Tibial nerve (tissue), 4 donors: ENCODE measurements around the gene TBC1D13. TPM values are rescaled to one million over a fixed set of nuclear protein-coding genes. Genes with fewer than 3 reads are reported as not detected.
"Not testable (repeated sequence)": the region's sequence is repeated elsewhere in the genome, so short reads cannot be mapped to it uniquely, and the experiment has no call there.

ENCODE experiments used
- DNase-seq, 2 donors: peaks; one replicate each; pipeline ENCODE4 v3.0.0-alpha.2; 2019; ENCODE audit warnings: low spot score in 2 of 2
- H3K27ac ChIP-seq, 4 donors: fragments of 200-600 bp; sonication (generic) in 3 of 4; one replicate each; pipeline ENCODE4 v1.5.1; 2017 to 2019; ENCODE audit warnings: mild to moderate bottlenecking in 1 of 4
- H3K27me3 ChIP-seq, 2 donors: fragments of 200-600 bp; sonication (generic) in 1 of 2; one replicate each; pipeline versions ENCODE4 v1.5.1 to v1.6.0; 2017 to 2019
- H3K36me3 ChIP-seq, 3 donors: fragments of 200-600 bp; sonication (generic); one replicate each; pipeline ENCODE4 v1.5.1; 2018 to 2019
- H3K4me1 ChIP-seq, 4 donors: fragments of 200-600 bp; sonication (generic) in 3 of 4; one replicate each; pipeline ENCODE4 v1.5.1; 2017 to 2019
- H3K4me3 ChIP-seq, 4 donors: fragments of 200-600 bp; sonication (generic) in 3 of 4; one replicate each; pipeline ENCODE4 v1.5.1; 2017 to 2019; ENCODE audit warnings: mild to moderate bottlenecking in 1 of 4, moderate library complexity in 1 of 4
- H3K9me3 ChIP-seq, 4 donors: fragments of 200-600 bp; sonication (generic) in 3 of 4; one replicate each; pipeline ENCODE4 v1.5.1; 2017 to 2019
- EP300 ChIP-seq, 2 donors: sonication (generic); formaldehyde crosslinking; IDR thresholded peaks; one replicate each; pipeline ENCODE4 v1.6.1; 2017; ENCODE audit warnings: antibody characterized with exemption in 2 of 2, mild to moderate bottlenecking in 1 of 2
- POLR2A ChIP-seq, 2 donors: fragments of 450-650 bp; IDR thresholded peaks; one replicate each; pipeline ENCODE4 v1.6.1; 2017; ENCODE audit warnings: antibody characterized with exemption in 2 of 2, mild to moderate bottlenecking in 2 of 2, moderate library complexity in 2 of 2
- WGBS, 2 donors: methylation state at CpG; one replicate each; pipeline ENCODE4 v1.1.5; 2018; 5-methylcytosine and 5-hydroxymethylcytosine counted together
- total RNA-seq, 4 donors: library from RNA; depleted of rRNA; stranded (reverse); fragments of >200 nt; gene quantifications; one replicate each; pipeline ENCODE4 v1.1.0, GENCODE V29; 2016
- TF ChIP-seq, protein P1 (sequence below), 5 experiments: fragments of 200-600 bp in 3 of 5; fragments of 450-650 bp in 2 of 5; sonication (generic) in 3 of 5; IDR thresholded peaks; one replicate each; pipeline ENCODE4 v1.5.1; 2016 to 2019; ENCODE audit warnings: antibody characterized with exemption in 5 of 5, mild to moderate bottlenecking in 3 of 5, moderate library complexity in 2 of 5

The TBC1D13 gene
- total RNA-seq, 4 donors from 2014 or later: 15.1 to 23.7 (median 17.9) TPM

DNA sequence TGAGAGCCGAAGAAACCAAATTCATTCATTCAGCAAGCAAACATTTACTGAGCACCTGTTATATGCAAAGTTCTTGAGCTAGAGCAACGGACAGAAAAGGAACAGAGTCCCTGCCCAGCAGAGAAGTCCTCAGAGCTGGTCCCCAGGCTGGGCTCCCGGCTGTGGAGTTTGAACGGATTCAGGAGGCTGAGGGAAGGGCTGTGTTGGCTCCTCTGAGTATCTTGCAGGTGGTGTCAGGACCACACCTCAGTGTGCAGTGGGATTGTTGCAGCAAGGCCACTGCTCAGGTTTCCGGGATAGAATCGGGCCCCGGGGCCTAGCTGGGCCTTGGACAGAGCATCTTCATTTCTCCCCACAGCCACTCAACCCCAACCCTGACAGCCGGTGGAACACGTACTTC is 5.1 kb downstream of the TBC1D13 start:
- 91 to 96% methylated on average over 9 of the region's 9 CpGs for WGBS, 2 donors
- H3K9me3 ChIP-seq: no peaks in the 10 kb centered on the region
- no peak overlapping the region for H3K4me3 ChIP-seq
- DNase-seq: no peak
- peaks cover 2 to 75% (median 5%) of the 10 kb centered on the region in 3 donors for H3K36me3 ChIP-seq
- H3K27ac ChIP-seq: no peak overlapping the region
- H3K27me3 ChIP-seq: no peaks in the 10 kb centered on the region
- H3K4me1 ChIP-seq: peaks cover 0 to 22% (median 11%) of the 10 kb centered on the region in 4 donors
- no peak for TF ChIP-seq EP300 (IDR thresholded peaks at IDR 0.05)
- TF ChIP-seq, protein P1, sequence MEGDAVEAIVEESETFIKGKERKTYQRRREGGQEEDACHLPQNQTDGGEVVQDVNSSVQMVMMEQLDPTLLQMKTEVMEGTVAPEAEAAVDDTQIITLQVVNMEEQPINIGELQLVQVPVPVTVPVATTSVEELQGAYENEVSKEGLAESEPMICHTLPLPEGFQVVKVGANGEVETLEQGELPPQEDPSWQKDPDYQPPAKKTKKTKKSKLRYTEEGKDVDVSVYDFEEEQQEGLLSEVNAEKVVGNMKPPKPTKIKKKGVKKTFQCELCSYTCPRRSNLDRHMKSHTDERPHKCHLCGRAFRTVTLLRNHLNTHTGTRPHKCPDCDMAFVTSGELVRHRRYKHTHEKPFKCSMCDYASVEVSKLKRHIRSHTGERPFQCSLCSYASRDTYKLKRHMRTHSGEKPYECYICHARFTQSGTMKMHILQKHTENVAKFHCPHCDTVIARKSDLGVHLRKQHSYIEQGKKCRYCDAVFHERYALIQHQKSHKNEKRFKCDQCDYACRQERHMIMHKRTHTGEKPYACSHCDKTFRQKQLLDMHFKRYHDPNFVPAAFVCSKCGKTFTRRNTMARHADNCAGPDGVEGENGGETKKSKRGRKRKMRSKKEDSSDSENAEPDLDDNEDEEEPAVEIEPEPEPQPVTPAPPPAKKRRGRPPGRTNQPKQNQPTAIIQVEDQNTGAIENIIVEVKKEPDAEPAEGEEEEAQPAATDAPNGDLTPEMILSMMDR (IDR thresholded peaks at IDR 0.05): no peak
- TF ChIP-seq POLR2A (IDR thresholded peaks at IDR 0.05): no peak

DNA sequence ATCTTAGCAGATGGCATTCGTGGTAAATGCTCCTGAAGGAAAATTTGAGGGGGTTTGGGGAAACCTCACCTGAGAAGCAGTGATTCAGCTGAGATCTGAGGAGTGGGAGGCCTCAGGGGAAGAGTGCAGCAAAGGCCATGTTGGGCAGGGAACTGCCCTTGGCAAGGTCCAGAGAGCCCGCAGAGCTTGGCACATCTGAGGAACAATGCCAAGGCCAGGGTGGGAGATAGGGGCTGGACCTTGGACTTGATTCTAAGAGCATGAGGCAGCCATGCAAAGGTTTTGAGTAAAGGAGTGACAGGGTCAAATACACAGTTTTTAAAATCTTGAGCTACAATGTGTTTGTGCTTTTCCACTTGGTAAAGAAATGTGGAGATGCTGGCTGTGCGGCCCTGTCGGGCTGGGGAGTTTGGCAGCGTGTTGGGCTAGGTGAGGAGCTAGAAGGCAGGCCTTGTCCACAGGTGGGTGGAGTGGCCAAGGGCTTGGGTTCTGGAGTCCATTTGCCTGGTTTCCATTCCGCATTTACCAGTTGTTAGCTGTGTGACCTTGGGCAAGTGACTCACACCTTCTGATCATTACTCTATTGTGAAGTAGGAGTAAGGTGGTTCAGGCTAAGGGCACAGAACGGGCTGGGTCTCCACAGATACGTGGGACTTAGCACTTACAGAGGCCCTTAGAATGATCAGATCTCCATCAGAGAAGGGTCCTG is 6.1 kb downstream of the TBC1D13 start:
- Histone ChIP-seq H3K27ac (no peak overlapping the region), H3K9me3 (no peaks in the 10 kb centered on the region), H3K27me3 (no peaks in the 10 kb centered on the region), H3K36me3 (peaks cover 2 to 85% (median 12%) of the 10 kb centered on the region in 3 donors), H3K4me1 (peaks cover 0 to 16% (median 5%) of the 10 kb centered on the region in 4 donors), H3K4me3 (no peak overlapping the region)
- whole genome bisulfite sequencing, 2 donors: 86 to 89% methylated on average over 8 of the region's 8 CpGs
- DNase-seq: no peak
- TF ChIP-seq EP300 (IDR thresholded peaks at IDR 0.05) (no peak), POLR2A (IDR thresholded peaks at IDR 0.05) (no peak)
- TF ChIP-seq, protein P1 (IDR thresholded peaks at IDR 0.05): no peak

DNA sequence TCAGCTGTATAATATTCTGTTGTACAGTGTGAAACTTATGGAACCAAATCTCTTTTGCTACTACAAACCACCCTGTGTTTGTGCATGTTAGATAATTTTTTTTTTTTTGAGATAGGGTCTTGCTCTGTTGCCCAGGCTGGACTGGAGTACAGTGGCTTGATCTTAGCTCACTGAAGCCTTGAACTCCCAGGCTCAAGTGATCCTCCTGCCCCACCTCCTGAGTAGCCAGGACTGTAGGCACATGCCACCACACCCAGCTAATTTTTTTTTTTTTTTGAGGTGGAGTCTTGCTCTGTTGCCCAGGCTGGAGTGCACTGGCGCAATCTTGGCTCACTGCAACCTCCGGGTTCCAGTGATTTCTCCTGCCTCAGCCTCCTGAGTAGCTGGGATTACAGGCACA is 7.9 kb downstream of the TBC1D13 start:
- 48 to 50% methylated on average over 2 of the region's 2 CpGs for WGBS, 2 donors
- peaks cover 2 to 96% (median 19%) of the 10 kb centered on the region in 3 donors for H3K36me3 ChIP-seq
- H3K9me3 ChIP-seq: not testable (repeated sequence)

DNA sequence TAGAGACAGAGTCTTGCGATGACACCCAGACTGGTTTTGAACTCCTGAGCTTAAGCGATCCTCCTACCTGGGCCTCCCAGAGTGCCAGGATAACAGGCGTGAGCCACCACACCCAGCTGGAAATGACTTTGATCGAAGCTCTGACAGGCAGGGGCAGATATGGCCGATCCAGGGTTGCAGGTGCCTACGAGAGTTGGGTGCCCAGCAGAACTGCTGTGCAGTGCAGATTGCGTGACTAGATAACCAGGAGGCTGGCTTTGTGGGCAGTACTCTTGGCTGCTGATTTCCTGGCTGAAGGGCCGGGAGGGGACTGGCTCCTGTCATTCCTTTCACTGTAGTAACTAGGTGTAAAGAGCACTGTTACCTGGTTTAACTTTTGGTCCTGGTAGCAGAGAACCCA is 11.8 kb downstream of the TBC1D13 start:
- H3K4me1 ChIP-seq: no peaks in the 10 kb centered on the region
- H3K27me3 ChIP-seq: no peaks in the 10 kb centered on the region
- H3K27ac ChIP-seq: no peak overlapping the region
- no peaks in the 10 kb centered on the region for H3K9me3 ChIP-seq
- WGBS, 2 donors: 80 to 92% methylated on average over 8 of the region's 8 CpGs
- H3K36me3 ChIP-seq: peaks cover 2 to 98% (median 18%) of the 10 kb centered on the region in 3 donors
- no peak for DNase-seq
- TF ChIP-seq, protein P1 (IDR thresholded peaks at IDR 0.05): no peak
- TF ChIP-seq EP300 (IDR thresholded peaks at IDR 0.05): no peak
- no peak for TF ChIP-seq POLR2A (IDR thresholded peaks at IDR 0.05)
- no peak overlapping the region for H3K4me3 ChIP-seq

More for the DNA sequence above, 7.9 kb downstream of the TBC1D13 start:
- not testable (repeated sequence) for H3K27ac ChIP-seq, H3K27me3 ChIP-seq, H3K4me1 ChIP-seq, DNase-seq, H3K4me3 ChIP-seq

DNA sequence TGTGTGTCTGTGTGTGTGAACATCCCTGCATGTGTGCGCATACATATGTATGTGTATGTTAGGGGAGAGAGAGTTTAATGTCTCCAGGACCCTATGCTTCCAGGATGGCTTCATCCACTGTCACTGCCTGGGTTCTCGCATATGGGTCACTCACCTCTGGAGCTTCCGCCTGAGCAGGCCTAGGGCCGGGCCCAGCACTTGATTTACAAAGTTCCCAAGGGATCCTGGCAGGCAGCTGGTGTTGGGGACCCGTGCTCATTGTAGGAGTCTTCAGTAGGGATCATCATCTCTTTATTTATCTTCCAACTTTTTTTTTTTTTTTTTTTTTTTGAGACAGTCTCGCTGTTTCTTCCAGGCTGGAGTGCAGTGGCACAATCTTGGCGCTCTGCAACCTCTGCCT is 13.0 kb downstream of the TBC1D13 start:
- TF ChIP-seq EP300 (IDR thresholded peaks at IDR 0.05): no peak
- no peak for TF ChIP-seq POLR2A (IDR thresholded peaks at IDR 0.05)
- TF ChIP-seq, protein P1 (IDR thresholded peaks at IDR 0.05): no peak
- DNase-seq: no peak
- Histone ChIP-seq H3K36me3 (peaks cover 2 to 98% (median 18%) of the 10 kb centered on the region in 3 donors), H3K9me3 (no peaks in the 10 kb centered on the region), H3K4me1 (no peaks in the 10 kb centered on the region), H3K4me3 (no peak overlapping the region), H3K27me3 (no peaks in the 10 kb centered on the region), H3K27ac (no peak overlapping the region)
- WGBS, 2 donors: 88 to 91% methylated on average over 7 of the region's 7 CpGs
